ENCODE results near the gene ANO6.

- TF ChIP-seq POLR2AphosphoS5 (IDR thresholded peaks at IDR 0.05) (no peak), EZH2 (IDR thresholded peaks at IDR 0.05; ENCODE audit: borderline replicate concordance, insufficient read depth, low read length, poor library complexity, severe bottlenecking) (no peak), RAD21 (conservative IDR thresholded peaks at IDR 0.05) (no peak), REST (IDR thresholded peaks at IDR 0.05; ENCODE audit: borderline replicate concordance) (no peak), CTCF (IDR thresholded peaks at IDR 0.05; ENCODE audit: poor library complexity, severe bottlenecking) (no peak), MXI1 (conservative IDR thresholded peaks at IDR 0.05; ENCODE audit: poor library complexity, severe bottlenecking) (no peak), EP300 (conservative IDR thresholded peaks at IDR 0.05; ENCODE audit: poor library complexity, severe bottlenecking) (no peak)
These were observed 153.1 kb downstream of the ANO6 start for GRCh38 chr12:45368841-45369489.
